Esophagus muscularis mucosa (tissue), 4 donors: ENCODE measurements around the gene SLC31A2.

Experiments
- EP300 ChIP-seq: sonication (generic); formaldehyde crosslinking; IDR thresholded peaks from one replicate; pipeline ENCODE4 v1.6.1; 2017; ENCODE audit warnings: antibody characterized with exemption
- POLR2A ChIP-seq: fragments of 450-650 bp; IDR thresholded peaks from one replicate; pipeline ENCODE4 v1.6.1; 2017; ENCODE audit warnings: antibody characterized with exemption, moderate library complexity, mild to moderate bottlenecking, low read depth
- POLR2AphosphoS5 ChIP-seq, 2 donors: sonication (generic); formaldehyde crosslinking; IDR thresholded peaks; one replicate each; pipeline ENCODE4 v1.6.1; 2017; ENCODE audit warnings: antibody characterized with exemption in 2 of 2
- TF ChIP-seq, protein P1 (sequence below), 3 experiments: fragments of 200-600 bp in 2 of 3; fragments of 450-650 bp in 1 of 3; sonication (generic) in 2 of 3; IDR thresholded peaks; one replicate each; pipeline ENCODE4 v1.5.1; 2017 to 2019; ENCODE audit warnings: antibody characterized with exemption in 3 of 3, mild to moderate bottlenecking in 2 of 3, moderate library complexity in 1 of 3

DNA sequence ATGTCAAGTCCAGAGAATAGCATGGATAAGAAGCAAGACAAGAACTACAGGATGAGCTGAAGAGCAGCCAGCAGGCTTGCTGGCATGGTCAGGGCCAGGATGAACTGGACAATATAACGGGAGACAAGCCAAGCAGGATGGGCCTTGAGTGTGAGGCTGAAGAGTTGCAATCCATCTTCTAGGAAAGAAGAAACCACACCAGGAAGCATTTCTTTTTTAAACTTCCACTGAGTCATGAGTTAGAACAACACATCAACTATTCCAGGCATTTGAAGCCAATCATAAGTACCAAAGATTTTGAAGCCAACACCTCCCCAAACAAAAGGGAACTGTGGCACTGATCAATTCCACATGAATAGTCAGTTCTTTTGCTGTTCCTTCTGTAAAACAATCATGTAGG lies 27.3 kb downstream of the SLC31A2 start:
- TF ChIP-seq, protein P1, sequence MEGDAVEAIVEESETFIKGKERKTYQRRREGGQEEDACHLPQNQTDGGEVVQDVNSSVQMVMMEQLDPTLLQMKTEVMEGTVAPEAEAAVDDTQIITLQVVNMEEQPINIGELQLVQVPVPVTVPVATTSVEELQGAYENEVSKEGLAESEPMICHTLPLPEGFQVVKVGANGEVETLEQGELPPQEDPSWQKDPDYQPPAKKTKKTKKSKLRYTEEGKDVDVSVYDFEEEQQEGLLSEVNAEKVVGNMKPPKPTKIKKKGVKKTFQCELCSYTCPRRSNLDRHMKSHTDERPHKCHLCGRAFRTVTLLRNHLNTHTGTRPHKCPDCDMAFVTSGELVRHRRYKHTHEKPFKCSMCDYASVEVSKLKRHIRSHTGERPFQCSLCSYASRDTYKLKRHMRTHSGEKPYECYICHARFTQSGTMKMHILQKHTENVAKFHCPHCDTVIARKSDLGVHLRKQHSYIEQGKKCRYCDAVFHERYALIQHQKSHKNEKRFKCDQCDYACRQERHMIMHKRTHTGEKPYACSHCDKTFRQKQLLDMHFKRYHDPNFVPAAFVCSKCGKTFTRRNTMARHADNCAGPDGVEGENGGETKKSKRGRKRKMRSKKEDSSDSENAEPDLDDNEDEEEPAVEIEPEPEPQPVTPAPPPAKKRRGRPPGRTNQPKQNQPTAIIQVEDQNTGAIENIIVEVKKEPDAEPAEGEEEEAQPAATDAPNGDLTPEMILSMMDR (IDR thresholded peaks at IDR 0.05), result no peak
- TF ChIP-seq POLR2AphosphoS5 (IDR thresholded peaks at IDR 0.05) (no peak), POLR2A (no peak), EP300 (no peak)
